Stimulated activated CD4-positive, alpha-beta T cell treated with anti-CD3 and anti-CD28 coated beads, Interleukin-2, amount 100 ng/mL, for 24 hours (primary cell): ENCODE data around the gene SCGB1A1.
A peak's percentile ranks its signal among the peaks of the same experiment; 100 is the strongest.

Experiments used
- DNase-seq, 2 donors: peaks; one replicate each; pipeline ENCODE4 v3.0.0-alpha.2; 2020

The SCGB1A1 gene

DNA sequence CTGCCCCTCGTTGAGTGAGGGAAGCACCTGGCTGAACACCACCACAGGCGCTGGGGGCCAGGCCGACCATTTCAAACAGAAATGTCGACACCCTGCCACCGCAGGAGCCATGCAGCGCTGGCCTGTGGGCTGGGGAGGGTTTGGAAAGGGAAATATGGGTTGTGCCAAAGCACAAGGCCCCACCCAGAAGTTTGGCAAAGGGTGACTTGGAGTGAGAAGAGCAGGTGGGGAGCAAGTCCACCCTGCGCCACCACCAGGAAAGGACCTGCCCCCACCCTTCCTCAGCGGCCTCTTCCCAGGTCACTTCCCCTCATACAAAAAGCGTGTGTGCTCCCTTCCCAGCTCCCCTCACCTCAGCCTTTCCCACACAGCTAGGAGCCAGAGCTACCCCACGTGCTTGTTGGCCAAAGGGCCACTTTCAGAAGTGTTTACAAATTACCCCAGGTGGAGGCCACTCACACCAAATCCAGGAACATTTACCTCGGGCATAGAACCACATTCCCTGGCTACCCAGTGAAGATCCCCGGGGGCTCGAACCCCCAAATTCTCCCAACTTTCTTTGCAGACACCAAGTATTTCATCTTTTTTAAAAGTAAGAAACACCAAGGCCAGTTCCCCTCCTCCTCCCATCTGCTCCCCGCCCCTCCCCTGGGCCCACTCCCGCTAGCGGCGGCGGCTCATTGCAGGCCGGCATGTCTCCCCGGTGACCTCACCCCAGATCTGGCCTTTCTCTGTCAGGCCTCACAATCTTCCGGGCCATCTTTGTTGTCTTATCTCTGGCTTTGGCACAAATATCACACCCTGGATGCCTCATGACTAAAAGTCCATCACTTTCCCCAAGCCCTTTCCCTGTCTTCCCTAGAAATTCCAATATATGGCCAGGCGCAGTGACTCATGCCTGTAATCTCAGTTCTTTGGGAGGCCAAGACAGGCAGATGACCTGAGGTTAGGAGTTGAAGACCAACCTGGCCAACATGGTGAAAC is 20.5 kb upstream of the SCGB1A1 start:
- DNase-seq = no peak

DNA sequence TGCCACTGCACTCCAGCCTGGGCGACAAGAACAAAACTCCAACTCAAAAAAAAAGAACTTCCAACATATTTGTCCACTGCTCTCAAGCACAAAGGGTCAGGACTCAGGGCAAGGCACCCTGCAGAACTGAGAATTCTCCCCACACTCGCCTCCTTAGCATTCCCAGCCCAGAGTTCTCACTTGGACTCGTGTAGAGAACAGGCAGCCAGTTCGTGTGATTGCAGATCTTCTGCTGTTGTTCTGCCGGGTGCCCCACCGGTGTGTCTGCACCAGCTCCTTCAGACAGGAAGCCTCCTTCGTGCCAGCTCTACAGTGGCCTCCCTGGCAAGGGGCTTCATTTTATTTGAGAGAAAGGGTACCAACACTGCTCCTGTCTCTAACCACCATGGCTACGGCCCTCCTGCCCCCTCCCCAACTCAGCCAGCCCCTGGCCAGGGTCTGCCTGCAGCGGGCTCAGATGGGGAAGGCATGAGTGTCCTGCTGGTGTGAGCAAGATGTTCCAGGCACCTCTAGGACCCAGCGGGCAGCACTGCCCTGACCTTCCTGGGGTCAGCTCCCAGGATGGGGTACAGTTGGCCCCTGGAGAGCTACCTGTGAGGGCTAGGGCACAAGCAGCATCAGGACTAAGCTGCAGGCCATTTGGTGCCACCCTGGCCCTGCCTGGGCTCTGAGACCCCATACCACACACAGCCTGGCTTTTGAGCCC is 19.5 kb upstream of the SCGB1A1 start:
- no peak for DNase-seq

- no peak for DNase-seq
Measured at GRCh38 chr11:62399878-62400266, 19.0 kb upstream of the SCGB1A1 start.

GRCh38 chr11:62400281-62400680 is 18.6 kb upstream of the SCGB1A1 start:
- DNase-seq = no peak

GRCh38 chr11:62400760-62401159 is 18.1 kb upstream of the SCGB1A1 start:
- no peak for DNase-seq

DNA sequence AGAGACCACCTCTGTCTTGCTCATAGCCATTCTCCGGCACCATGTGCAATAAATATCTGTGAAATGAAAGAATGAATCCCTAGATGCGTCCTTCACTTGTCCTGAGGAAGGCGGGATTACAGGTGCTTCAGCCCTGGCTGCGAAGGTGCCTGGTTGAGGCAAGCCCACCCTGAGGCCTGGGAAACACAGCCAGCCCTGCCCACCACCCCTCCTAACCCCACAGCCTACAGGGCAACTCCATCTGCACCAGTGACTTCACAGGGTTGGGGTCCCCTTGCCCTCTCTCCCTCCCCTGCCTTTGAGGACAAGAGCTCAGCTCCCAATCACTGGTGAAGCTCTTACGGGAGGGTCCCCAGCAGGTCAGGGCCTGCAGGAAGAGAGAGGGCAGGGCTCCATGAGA is 17.5 kb upstream of the SCGB1A1 start:
- DNase-seq = no peak

DNA sequence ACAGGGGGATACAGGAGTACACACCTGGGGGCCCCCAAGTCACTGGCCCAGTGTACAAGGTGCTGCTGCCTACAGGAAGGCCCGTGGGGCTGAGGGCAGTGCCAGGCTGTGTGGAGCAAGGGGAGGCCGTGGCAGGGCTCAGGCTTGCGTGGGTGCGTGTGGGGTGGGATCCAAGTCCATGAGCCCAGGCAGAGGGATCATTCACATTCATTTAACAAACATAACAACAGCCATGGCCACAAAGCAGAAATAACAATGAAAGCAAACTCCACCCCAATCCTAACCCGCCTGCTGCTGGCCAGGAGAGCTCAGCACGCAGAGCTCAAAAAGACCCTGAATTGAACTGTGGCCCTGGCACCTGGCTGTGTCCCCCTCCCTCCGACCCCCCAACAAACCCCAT is 17.0 kb upstream of the SCGB1A1 start:
- DNase-seq = no peak

- DNase-seq = peak; percentile 64 to 66
Measured at GRCh38 chr11:62402226-62402959, 16.4 kb upstream of the SCGB1A1 start.

GRCh38 chr11:62402960-62403730 is 15.7 kb upstream of the SCGB1A1 start:
- no peak for DNase-seq

- DNase-seq = no peak
Measured at GRCh38 chr11:62404435-62404834, 14.4 kb upstream of the SCGB1A1 start.

GRCh38 chr11:62404901-62405300 is 13.9 kb upstream of the SCGB1A1 start:
- no peak for DNase-seq

- DNase-seq = no peak
Measured at GRCh38 chr11:62406034-62406433, 12.8 kb upstream of the SCGB1A1 start.

DNA sequence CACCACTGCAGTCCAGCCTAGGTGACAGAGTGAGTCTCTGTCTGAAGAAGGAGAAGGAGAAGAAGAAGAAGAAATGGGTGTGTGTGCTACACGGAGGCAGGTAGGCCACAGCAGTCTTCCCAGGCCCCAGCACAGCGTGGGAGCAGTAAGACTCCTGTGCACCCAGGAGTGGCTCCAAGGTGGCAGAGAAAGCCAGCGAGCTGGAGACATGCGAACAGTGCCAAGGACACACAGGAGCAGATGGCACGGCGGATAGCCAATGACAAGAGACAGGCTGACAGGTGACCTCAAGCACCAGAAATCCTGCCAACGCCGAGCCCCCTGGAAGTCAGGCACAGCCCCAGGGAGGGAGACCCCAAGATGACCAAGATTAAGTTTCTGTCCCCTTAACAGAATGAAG is 9.0 kb upstream of the SCGB1A1 start:
- no peak for DNase-seq

DNA sequence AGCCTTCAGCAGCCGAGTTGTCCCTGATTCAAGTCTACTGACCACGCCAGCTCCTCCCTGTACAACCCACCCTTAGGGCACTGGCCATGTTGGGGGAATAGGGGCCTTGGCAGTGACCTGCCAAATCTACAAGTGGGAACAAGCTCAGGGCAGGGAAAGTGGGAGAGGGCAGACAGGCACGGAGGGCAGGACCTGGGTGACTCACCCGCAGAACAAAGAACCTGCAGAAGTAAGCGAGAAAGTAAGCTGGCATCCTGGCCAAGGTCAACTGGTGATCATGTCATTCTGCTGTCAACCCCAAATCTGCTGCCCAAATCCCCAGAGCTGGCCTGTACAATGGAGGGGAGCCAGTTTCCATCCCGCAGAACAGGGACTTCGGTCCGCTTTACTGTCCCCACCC is 7.9 kb upstream of the SCGB1A1 start:
- DNase-seq = no peak

GRCh38 chr11:62411524-62411923 is 7.3 kb upstream of the SCGB1A1 start:
- DNase-seq = no peak

GRCh38 chr11:62413060-62413696 is 5.7 kb upstream of the SCGB1A1 start:
- no peak for DNase-seq

- DNase-seq = no peak
Measured at GRCh38 chr11:62416596-62416995, 2.2 kb upstream of the SCGB1A1 start.

- no peak for DNase-seq
Measured at GRCh38 chr11:62418136-62418535, 697 bp upstream of the SCGB1A1 start.

GRCh38 chr11:62419314-62419929 is 589 bp downstream of the SCGB1A1 start:
- DNase-seq = no peak

DNA sequence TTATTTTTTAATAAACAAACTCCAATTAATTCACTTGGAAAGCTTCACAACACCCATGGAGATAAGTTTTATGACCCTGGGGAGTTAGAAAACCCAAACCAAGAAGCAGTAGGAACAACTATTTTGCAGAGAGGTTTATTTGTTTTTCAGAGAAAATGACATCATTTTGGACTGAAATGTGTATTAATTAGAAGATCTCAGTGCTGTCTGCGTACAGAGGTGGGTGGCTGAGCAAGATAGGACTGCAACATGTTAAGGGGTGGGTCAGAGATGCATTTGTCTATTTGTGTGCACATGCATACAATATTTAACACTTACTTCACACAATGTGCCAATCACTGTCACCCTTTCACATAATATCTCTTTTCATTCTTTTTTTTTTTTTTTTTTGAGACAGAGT is 1.1 kb downstream of the SCGB1A1 start:
- no peak for DNase-seq

DNA sequence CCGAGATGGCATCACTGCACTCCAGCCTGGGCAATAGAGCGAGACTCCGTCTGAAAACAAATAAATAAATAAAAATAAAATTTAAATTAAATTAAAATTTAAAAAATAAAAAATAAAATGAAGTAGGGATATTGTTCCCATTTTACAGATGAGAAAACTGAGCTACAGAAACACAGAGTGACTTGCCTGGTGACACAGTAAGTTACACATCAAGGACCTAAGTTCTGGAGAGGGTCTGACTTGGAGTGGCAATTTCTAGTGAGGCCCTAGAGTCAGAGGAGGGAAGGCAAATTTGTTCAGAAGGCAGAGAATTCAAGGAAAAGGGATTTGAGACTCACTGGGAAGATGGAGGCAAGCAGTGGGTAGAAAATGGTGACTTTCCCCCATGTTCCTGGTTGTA is 2.0 kb downstream of the SCGB1A1 start:
- no peak for DNase-seq

DNA sequence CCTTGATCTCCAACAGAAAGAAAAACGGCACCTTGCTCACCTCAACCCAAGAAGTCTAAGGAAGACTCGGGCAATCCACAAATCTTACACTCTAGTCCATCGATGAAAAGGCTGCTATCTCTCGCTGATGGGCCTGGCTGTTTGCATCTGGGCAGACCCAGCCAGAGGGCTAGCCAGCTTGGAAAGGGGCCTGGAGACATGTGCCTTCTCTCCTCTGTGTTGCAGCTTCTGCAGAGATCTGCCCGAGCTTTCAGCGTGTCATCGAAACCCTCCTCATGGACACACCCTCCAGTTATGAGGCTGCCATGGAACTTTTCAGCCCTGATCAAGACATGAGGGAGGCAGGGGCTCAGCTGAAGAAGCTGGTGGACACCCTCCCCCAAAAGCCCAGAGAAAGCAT is 3.2 kb downstream of the SCGB1A1 start:
- no peak for DNase-seq
